GM10847 (cell line): ENCODE measurements around the gene RANGAP1.

Experiments
- POLR2A ChIP-seq: IDR thresholded peaks from 2 replicates; pipeline ENCODE4 v1.6.1; 2011; ENCODE audit not compliant: insufficient read length; ENCODE audit errors: extremely low read depth

RANGAP1 gene

DNA sequence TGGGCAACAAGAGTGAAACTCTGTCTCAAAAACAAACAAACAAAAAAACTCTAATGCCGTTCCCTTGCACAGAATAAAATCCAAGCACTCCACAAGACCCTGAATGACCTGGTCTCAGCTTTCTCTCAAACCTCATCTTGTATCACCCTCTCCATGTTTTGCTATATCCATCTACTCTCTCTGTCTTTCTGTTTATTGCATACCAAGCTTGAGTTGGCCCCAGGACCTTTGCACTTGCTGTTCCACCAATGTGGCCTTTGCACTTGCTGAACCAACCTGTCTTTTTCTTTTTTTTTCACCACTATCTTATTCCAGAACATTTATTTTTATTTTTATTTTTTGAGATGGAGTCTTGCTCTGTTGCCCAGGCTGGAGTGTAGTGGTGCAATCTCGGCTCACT, 82.9 kb downstream of the RANGAP1 start:
- TF ChIP-seq POLR2A: no peak

DNA sequence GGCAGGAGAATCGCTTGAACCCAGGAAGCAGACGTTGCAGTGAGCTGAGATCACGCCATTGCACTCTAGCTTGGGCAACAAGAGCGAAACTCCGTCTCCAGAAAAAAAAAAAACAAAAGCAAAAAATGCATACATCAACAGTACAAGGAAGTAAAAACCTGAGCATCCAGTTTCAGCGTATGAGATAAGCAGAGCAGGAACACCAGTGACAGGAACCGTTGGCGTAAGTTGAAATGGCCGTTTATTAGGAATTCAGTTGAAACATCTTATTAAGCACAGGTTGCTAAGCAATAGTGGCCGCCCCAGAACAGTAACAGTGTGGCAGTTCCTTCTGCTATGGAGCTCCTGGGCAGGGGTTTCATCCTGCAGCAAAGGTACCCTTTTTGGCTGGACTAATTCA, 84.8 kb downstream of the RANGAP1 start:
- no peak for TF ChIP-seq POLR2A

- TF ChIP-seq POLR2A: no peak
Observed at GRCh38 chr22:41198027-41198580, 87.9 kb downstream of the RANGAP1 start.

- TF ChIP-seq POLR2A: no peak
Observed at GRCh38 chr22:41197038-41197972, 88.7 kb downstream of the RANGAP1 start.
